Activated CD8-positive, alpha-beta T cell treated with anti-CD3 and anti-CD28 coated beads for 36 hours (primary cell): ENCODE data around the gene CHL1. TPM values are rescaled to one million over a fixed set of nuclear protein-coding genes. Genes with fewer than 3 reads are reported as not detected.

Experiments used
- ATAC-seq: fragments of 200-7000 bp; cut with Tn5 transposase; one replicate; pipeline ENCODE4 v1.10.0; 2021; ENCODE audit warnings: mild to moderate bottlenecking, moderate library complexity
- CTCF ChIA-PET: fragments of 350-600 bp; sonication (Branson Sonifier 250); formaldehyde crosslinking; loops from one replicate; lab custom pipeline; 2021; ENCODE audit warnings: antibody characterized with exemption; lab: Charles Lee
- POLR2A ChIA-PET: fragments of 350-600 bp; sonication (Branson Sonifier 250); formaldehyde crosslinking; loops from one replicate; lab custom pipeline; 2021; ENCODE audit warnings: antibody characterized with exemption; lab: Charles Lee
- DNase-seq: peaks from one replicate; pipeline ENCODE4 v3.0.0-alpha.2; 2020
- H3K27ac Mint-ChIP-seq: one replicate; pipeline ENCODE4 v1.8.0; 2021; ENCODE audit warnings: mild to moderate bottlenecking, mixed read lengths
- H3K27me3 Mint-ChIP-seq: one replicate; pipeline ENCODE4 v1.8.0; 2021; ENCODE audit warnings: mixed read lengths
- H3K36me3 Mint-ChIP-seq: one replicate; pipeline ENCODE4 v1.8.0; 2021; ENCODE audit warnings: low read depth, mixed read lengths
- H3K4me1 Mint-ChIP-seq: one replicate; pipeline ENCODE4 v1.8.0; 2021; ENCODE audit warnings: low read depth, mixed read lengths
- H3K4me3 Mint-ChIP-seq: one replicate; pipeline ENCODE4 v1.8.0; 2021; ENCODE audit warnings: mild to moderate bottlenecking, moderate library complexity, mixed read lengths
- H3K9me3 Mint-ChIP-seq: one replicate; pipeline ENCODE4 v1.8.0; 2021; ENCODE audit warnings: mixed read lengths
- CTCF ChIP-seq: fragments of 200-600 bp; IDR thresholded peaks from one replicate; pipeline ENCODE4 v1.8.0; 2022; ENCODE audit warnings: antibody characterized with exemption, mild to moderate bottlenecking
- intact Hi-C: fragments of 100-400 bp; cut with micrococcal nuclease; formaldehyde crosslinking; loops from one replicate; pipeline ENCODE4 v1.10.0; 2022
- total RNA-seq, 2 experiments: library from RNA; stranded (reverse); gene quantifications; one replicate each; pipeline ENCODE4 v1.2.3, GENCODE V29; 2021

Gene CHL1
- total RNA-seq, 2 experiments from 2014 or later, result not detected

DNA sequence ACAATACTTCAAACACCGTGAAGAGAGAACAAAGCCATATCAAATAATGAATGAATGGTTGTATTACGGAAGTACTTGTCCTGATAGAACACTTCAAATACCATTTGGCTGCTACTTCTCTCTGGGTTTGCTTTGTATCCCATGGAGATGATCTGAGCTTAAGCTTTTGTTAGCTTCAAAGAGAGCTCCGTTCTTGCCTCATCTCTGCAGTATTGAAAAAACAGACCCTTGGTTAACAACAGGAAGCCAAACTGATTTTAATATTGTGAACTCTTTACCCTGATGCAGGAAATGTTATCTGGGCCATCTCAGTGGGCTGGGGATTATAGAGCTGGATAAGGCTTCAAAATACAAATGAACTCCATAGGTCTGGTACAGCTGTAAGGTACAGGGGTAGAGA lies 101.0 kb downstream of the CHL1 start:
- DNase-seq (no peak), ATAC-seq (no peak)
- H3K4me1 Mint-ChIP-seq, result no peaks in the 10 kb centered on the region
- peaks cover 4% of the 10 kb centered on the region for H3K9me3 Mint-ChIP-seq
- ChIA-PET CTCF (no interaction called here), POLR2A (no interaction called here)
- no peak for TF ChIP-seq CTCF
- H3K4me3 Mint-ChIP-seq, result no peak overlapping the region
- no peaks in the 10 kb centered on the region for H3K36me3 Mint-ChIP-seq
- H3K27ac Mint-ChIP-seq, result no peak overlapping the region
- intact Hi-C loops, result no loop called here
- no peaks in the 10 kb centered on the region for H3K27me3 Mint-ChIP-seq

DNA sequence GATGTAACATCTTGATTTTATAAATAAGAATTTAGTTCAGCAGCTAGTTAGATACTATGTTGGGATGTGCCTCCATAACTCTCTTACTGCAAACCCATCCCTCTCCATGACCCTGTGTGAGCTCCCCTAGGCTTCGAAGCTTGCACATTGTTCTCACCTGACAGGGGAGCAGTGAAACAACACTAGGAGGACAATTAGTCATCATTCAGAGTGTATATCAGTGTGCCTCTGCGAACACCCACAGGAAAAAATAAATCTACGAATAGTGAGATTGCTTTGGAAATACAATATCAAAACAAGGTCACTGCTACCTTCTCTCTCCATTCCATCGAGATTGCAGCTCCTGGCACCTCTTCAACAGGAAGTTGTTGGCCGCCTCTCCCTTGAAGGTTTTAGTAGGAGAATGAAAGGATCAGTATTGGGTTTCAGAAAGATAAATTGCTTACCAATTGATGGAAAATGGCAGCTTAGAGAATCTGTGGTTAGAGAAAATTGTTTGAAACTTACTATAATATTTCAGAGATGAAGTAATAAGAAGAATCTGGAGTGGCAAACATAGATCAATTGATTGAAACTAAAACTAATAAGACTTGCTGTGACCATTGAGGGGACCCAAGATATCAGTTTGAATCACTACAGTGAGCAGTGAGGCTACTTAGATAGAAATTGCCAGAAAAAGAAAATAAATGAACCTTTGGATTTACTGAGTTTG lies 103.2 kb downstream of the CHL1 start:
- peaks cover 9% of the 10 kb centered on the region for H3K9me3 Mint-ChIP-seq
- no peaks in the 10 kb centered on the region for H3K36me3 Mint-ChIP-seq
- no peaks in the 10 kb centered on the region for H3K4me1 Mint-ChIP-seq
- H3K27ac Mint-ChIP-seq, result no peak overlapping the region
- no peaks in the 10 kb centered on the region for H3K27me3 Mint-ChIP-seq
- CTCF ChIA-PET, result no interaction called here
- H3K4me3 Mint-ChIP-seq, result no peak overlapping the region
- no peak for TF ChIP-seq CTCF
- intact Hi-C loops, result no loop called here
- DNase-seq (no peak), ATAC-seq (no peak)
- POLR2A ChIA-PET, result no interaction called here

DNA sequence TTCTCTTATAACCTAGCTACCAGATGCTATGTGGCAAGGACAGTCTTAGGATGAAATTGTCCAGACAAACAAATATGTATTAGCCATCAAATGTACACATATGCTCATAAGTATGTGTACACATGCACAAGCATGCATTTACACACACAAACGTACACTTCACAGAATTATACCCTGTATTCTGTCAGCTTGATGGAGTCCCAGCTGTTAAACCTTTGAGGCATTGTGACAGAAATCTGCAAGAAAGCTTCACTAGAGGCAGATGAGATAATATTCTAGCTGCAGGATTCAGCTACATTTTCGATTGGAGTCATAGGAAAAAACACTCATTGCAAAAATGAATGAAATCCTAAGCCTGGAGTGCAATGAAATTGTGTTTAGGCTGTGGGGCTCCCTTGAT lies 110.6 kb downstream of the CHL1 start:
- DNase-seq, result no peak
- H3K4me1 Mint-ChIP-seq, result no peaks in the 10 kb centered on the region
- H3K9me3 Mint-ChIP-seq, result peaks cover 6% of the 10 kb centered on the region
- ChIA-PET POLR2A (no interaction called here), CTCF (no interaction called here)
- H3K27ac Mint-ChIP-seq, result no peak overlapping the region
- H3K36me3 Mint-ChIP-seq, result no peaks in the 10 kb centered on the region
- no peak overlapping the region for H3K4me3 Mint-ChIP-seq
- intact Hi-C loops, result no loop called here
- no peaks in the 10 kb centered on the region for H3K27me3 Mint-ChIP-seq
- no peak for TF ChIP-seq CTCF
- ATAC-seq, result no peak

DNA sequence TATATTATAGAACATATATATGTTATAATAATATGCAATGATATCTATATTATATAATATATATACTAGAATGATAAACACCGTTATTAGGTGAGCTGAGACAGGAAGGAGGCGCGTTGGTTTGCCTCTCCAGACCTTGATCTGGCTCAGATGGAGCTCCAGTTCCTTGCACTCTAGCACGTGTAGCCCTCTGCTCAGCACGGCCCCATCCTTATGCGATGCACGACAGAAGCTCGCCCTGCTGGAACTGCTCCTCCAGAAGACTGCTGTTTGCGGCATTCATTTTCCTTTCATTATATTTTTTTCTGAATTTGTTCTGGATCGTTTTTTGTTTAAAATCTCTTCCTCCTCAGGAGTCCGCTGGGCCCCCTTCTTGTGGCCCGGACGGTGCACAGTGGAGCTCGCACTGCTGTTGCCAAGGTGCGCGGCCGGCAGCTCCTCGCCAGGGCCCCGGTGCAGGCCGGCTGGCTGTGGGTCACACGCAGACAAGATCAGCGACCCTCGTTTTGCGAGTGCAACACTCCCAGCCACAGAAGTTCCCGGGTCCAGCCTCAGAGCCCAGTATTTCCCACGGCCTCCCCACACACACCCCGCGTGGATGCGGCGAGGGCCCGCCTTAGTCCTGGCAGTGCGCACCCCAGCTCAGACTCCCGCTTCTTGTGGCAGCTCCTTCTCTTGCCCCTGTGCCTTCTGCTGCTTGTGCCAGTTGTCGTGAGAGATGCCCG lies 112.2 kb downstream of the CHL1 start:
- intact Hi-C loops, result no loop called here
- no peaks in the 10 kb centered on the region for H3K36me3 Mint-ChIP-seq

More for the DNA sequence above, 112.2 kb downstream of the CHL1 start:
- ATAC-seq, result no peak
- Mint-ChIP-seq H3K27ac (no peak overlapping the region), H3K4me3 (no peak overlapping the region), H3K9me3 (no peaks in the 10 kb centered on the region), H3K27me3 (no peaks in the 10 kb centered on the region), H3K4me1 (no peaks in the 10 kb centered on the region)
- TF ChIP-seq CTCF, result no peak
- POLR2A ChIA-PET, result no interaction called here
- CTCF ChIA-PET, result no interaction called here
- no peak for DNase-seq
